PFSK-1 (cell line): Measurements from ENCODE around the gene WDR7.

Source experiments
- FOXP2 ChIP-seq: optimal IDR thresholded peaks from 2 replicates; pipeline ENCODE3; 2011; ENCODE audit warnings: borderline replicate concordance, control low read depth, inconsistent platforms; ENCODE audit not compliant: insufficient read depth; ENCODE audit errors: extremely low read length, extremely low read depth
- POLR2AphosphoS5 ChIP-seq: IDR thresholded peaks from 2 replicates; pipeline ENCODE4 v1.6.1; 2012; ENCODE audit warnings: low read depth, mild to moderate bottlenecking, control low read depth, low read length, moderate library complexity
- REST ChIP-seq, 2 experiments: IDR thresholded peaks; 2 replicates each; pipeline versions ENCODE4 v1.6.1 to v1.8.0; 2011 to 2012; ENCODE audit warnings: low read depth in 2 of 2, low read length in 2 of 2, control low read depth in 1 of 2, inconsistent platforms in 1 of 2, mild to moderate bottlenecking in 1 of 2, moderate library complexity in 1 of 2; ENCODE audit not compliant: insufficient read depth in 1 of 2

GRCh38 chr18:56803051-56803450 lies 151.9 kb downstream of the WDR7 start:
- no peak for TF ChIP-seq REST (IDR thresholded peaks at IDR 0.05; ENCODE audit: insufficient read depth in 1 of 2, low read depth in 2 of 2, low read length in 2 of 2)
- TF ChIP-seq POLR2AphosphoS5: no peak
- TF ChIP-seq FOXP2: no peak
